NCI-H345 treated with DMSO at 0.1 percent for 48 hours (cell line): Measurements from ENCODE around the gene DOCK2.
"Not testable (repeated sequence)": the region's sequence is repeated elsewhere in the genome, so short reads cannot be mapped to it uniquely, and the experiment has no call there.

Experiments
- DNase-seq: peaks from one replicate; lab custom pipeline; 2025; ENCODE audit not compliant: unreplicated experiment; lab: John Stamatoyannopoulos, UW

DOCK2 gene

DNA sequence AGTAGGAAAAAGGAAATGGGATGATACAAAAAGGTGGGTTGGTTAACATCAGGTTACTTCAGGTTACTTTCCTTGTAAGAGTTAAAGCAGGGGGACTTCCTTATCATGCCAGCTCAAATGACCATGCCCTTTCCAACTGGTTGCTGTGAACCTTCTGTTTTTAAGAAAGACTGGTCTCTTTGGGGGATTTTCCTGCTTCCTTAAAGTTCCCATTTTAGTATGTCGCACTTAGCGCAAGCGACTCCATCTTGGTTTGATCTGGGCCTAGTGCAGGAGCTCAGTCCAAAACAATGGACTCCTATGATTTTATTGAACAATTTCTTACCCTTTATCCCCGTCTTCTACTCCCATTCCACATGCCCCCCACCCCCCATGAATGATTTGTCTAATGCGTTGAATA lies 173.4 kb downstream of the DOCK2 start:
- no peak for DNase-seq

DNA sequence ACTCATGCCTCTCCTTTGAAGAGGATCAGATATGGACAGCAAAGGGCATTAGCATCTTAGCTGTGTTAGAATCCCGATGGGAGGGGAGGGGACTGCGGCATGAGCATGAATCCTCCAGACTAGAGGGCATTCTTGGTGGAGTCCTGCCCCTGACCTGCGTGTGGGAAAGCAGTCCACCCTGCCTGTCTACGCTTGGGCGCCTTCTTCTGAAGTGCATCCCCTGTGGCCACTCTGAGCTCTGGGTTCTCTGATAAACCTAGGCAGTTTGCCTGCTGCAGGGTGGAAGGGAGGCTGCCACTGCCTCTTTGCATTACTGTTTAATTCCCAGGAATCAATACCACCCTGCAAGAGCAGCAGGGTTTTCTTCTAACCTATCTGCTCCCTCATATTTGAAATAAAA lies 173.9 kb downstream of the DOCK2 start:
- DNase-seq: no peak

DNA sequence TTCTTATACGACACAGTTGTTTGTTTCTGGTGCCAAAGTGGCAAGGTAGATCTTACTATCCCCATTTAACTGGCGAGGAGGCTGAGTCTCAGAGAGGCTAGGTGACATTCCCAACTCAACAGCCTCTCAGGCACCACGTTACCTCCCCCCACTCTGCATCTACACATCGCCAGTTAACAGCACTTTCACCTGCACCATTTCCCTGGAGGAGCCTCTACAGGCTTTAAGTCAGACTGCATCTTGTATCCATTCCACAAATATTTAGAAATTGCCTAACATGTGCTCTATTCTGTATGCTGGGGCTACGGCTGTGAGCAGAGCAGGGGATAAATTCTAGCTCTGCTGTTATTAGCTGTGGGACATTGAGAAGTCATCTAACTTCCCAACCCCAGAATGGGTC lies 174.6 kb downstream of the DOCK2 start:
- no peak for DNase-seq

DNA sequence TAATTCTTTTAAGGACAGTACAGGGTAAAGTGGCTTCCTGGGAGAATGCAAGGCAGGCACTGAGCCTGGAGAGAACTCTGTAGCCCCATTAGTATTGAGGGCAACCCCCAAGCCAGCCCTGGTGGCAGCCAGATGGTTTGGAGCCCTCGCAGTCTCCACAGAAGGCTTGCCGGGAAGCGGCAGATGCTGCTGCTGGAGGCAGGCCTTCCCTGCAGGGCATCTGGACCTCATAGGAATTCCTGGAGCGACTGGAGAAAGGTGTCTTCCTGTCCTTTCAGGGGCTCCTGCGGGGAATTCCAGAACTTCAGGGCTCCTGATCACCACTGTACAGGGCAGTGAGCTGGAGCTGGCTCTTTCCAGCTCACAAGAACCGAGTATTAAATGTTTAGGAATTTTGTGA lies 175.7 kb downstream of the DOCK2 start:
- DNase-seq: no peak

DNA sequence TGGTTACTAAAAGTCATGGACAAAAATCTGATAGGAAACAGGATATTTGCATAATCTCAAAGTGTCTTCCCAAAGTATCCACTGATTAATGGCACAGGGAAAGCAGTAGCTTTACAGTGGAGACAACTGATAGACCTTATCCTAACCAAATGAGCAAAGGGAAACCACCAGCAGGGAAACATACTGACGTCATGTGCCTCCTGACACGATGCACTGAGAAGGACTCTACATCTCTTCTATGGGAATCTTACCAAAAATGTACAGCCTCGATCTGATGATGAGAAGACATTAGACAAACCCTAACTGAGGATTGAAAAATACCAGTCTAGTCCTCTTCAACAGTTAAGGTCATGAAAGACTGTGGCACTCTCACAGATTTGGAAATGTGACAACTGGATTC lies 177.0 kb downstream of the DOCK2 start:
- no peak for DNase-seq

DNA sequence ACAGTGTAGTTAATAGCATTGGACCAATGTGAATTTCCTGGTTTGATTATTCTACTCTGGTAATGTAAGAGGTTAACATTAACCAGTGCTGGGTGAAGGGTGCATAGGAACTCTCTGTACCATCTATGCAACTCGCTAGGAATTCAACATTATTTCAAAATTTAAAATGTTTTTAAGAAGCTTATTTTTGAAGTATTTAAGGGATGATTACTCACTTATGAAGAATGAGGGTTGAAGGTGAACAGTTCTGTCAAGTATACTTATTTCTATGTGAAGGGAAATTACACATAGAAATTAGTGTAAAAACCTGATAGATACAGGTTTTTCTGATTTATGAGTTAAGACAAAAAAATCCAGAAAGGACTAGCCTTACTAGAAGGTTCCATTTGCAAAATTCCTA lies 177.4 kb downstream of the DOCK2 start:
- no peak for DNase-seq

DNA sequence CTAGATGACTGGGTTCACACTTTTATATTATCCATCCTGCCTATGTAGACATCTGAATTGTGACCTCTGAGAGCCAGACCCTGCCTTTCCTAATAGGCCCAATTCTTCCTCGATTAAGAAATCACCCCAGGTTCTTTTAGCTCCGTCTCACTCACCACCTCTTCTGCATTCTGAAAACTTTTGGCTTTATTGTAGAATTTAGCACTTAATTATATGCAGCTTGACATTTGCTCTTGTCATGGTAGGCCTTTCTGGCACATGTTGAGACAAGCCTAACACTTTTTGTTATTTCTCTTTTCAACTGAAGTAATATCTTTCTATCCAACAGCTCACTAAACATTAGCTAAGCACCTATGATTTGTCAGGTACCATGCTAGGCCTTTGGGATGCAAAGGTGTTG lies 180.0 kb downstream of the DOCK2 start:
- no peak for DNase-seq

DNA sequence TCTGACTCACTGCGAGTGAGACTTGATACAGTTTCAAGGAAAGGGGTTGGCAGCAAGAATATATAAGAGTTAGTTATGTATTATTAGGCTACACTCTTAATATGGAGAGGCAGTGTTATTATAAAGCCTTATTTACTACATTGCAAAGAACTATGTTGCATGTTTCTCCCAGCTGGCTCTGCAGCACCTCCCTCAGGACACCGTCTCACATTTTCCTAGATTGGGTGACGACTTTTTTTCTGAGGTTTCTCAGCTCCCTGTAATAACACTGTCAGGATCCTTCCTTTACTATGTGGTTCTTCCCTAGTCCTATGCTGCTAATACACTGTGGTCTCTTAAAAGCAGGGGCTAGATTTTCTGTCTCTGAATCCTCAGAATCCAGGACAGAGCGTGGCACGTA lies 189.5 kb downstream of the DOCK2 start:
- DNase-seq: no peak

DNA sequence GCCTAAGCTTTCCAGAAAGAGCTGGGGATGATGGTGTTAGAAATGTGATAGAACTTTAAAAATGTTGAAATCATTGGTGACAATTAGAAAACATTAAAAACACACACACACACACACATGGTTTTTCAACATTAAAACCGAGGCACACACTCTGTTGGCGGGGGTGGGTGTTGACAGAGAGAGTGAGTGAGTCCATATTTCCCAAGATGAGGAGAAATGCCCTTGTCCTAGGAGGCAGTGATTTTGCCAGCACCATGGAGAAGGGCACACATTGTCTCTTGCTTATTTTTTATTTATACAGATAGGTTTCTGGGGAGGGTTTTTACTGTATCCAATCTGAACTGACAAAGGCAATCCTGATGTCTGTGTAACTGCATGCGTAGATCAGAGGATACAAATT lies 190.7 kb downstream of the DOCK2 start:
- no peak for DNase-seq

DNA sequence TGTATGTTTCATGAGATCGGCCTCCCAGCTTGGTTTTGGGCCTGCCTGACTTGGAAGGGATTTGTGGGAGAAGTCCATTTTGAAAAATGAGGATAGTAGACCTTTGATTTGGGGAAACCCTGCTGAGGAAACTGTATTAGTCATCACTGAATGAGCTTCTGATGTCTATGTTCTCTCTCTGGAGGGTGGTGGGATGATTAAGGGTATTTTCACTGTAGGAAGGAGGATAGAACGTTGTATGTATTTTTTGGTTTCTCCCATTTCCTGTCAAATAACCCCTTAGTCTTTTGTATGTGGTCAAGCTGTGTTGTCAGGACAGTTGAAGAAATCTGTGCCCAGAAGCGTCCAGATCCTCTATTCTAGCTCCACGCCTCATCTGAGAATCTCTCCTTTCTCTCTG lies 191.3 kb downstream of the DOCK2 start:
- DNase-seq: no peak

DNA sequence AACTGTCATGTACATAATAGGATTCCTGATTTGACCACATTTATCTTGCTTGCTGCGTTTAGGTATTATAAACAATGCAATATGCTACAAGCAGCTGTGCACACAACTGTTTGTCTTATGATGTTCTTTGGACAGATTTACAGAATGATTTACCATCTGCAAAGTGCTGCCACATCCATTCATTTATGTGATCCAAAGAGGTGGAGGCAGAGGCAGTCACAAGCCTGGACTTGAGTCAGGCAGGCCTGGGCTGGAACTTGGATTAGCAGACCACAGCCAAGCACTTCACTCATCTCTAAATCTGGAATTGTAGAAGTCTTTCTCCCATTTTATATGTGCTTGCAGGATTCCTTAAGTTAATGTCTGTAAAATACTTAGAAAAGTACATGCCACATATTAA lies 194.3 kb downstream of the DOCK2 start:
- DNase-seq: peak; percentile 25

DNA sequence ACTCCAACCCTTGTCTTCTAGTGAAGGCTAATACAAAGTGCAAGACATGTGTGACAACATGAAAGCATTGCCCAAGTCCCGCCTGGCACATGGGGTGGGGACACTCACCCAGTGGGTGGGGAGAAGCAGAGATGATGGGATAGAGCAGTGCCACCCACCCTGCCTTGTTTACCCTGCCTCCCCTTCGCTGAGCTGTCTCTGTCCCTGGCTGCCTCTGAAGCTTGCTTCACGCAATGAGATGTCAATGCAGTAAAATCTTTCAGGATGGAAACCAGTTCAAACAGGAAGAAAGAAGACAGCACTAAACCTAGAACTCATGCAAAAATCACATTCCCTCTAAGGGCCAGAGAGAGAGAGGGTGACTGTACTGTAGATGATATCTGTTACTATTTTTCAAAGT lies 195.2 kb downstream of the DOCK2 start:
- no peak for DNase-seq

DNA sequence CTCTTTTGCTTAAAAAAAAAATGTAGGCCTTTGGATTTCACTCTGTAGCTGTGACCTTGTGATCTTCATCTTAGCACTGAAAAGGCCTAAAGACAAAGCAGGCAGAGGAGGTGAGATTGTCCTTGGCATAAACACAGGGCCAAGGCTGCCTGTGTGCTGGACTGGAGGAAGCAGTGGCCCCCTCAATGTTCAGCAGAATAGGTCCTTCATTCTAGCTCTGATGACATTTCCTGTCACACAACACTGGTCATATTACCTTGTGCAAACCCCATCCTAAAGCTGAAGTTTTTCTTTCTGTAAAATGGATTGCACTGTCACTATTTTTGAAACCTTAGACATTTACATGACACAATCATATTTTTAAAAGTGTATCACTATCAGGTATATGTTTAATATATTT lies 195.8 kb downstream of the DOCK2 start:
- no peak for DNase-seq

DNA sequence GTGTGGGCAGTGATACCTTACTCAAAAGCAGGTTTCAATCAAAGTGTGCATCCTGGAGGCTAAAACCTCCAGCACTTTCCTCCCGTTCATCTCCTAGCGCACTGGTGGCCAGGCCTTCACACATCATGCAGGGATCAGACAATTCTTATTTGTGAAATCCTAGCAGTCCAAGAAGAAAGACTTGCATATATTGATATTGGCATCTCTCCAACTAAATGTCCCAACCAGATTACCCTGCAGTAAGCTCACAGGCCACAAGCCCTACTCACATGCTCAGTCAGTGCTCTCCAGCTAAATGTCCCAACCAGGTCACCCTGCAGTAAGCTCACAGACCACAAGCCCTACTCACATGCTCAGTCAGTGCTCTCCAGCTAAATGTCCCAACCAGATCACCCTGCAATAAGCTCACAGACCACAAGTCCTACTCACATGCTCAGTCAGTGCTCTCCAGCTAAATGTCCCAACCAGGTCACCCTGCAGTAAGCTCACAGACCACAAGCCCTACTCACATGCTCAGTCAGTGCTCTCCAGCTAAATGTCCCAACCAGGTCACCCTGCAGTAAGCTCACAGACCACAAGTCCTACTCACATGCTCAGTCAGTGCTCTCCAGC lies 196.7 kb downstream of the DOCK2 start:
- not testable (repeated sequence) for DNase-seq

DNA sequence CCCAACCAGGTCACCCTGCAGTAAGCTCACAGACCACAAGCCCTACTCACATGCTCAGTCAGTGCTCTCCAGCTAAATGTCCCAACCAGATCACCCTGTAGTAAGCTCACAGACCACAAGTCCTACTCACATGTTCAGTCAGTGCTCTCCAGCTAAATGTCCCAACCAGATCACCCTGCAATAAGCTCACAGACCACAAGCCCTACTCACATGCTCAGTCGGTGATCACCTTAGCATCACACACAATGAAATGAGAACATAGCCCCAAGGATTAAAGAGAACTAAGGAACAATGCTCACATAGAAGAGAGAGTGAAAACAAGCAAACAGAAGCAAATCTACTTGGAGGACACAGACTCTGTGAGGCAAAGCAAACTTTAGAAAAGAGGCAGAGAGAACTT lies 197.5 kb downstream of the DOCK2 start:
- not testable (repeated sequence) for DNase-seq

DNA sequence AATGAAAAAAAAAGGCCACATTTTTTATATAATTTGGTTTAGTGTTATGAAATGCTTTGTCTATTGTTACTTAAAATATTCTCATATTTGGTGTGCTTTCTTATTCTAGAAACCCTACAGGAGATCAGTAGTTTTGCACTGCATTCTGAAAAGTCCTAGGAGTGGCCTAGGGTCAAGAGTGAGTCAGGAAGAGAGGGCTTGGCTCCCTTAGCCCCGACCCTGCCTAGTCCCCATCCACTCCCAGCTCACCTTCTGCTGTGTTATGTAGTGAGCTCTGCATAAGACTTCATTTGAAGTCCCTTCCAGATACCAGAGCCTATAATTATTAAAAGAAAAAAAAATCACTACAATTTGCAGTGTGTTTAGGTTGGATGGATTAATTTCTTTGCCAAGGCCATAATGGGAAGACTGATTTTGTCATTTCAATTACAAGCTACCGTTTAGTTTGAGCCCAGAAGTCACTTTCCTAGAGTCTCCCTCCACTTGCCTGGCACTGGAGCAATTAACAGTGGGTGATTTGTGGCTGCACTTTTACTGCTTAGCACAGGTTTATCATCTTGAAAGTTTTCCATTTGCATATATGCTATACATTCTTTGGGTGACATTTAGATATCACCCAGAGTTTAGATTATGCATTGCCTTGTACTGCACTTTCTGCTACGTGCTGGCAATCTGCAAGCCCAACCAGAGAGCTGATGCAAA lies 199.9 kb downstream of the DOCK2 start:
- DNase-seq: no peak

DNA sequence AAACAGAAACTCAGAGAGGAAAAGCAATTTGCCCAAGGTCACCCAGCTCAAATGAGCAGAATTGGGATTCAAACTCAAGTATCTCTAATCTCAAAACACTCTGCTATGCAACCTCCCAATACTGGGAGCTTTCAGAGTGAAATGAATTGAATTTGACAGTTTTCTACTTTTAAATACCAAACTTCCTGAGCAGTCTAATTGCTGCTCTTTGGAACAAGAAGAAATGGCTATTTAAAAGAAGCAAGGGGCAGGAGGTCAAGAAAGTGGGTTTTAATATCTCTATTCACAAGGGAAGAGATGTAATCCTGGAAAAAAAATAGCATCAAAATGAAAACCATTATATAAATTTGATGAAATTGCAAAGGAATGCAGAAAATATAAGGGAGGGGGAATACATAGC lies 200.6 kb downstream of the DOCK2 start:
- no peak for DNase-seq

DNA sequence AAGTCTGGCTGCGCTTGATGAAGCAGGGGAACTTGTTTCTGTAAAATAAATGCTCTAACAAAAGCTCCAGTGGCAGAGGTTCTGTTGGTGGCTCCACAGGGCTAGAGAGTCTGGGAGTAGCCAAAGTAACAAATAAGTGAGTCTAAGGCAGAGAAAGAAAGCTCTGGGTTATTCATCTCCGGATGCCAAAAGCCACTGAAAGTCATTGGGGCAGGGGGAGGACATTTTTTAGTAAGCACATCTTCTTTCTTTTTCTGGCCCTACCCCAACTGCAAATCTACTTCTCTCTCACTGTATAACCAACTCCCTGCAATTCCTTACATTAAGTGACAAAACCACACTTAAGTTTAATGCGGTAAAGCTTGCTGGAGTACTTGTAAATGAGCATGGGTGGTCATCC lies 201.6 kb downstream of the DOCK2 start:
- DNase-seq: no peak

DNA sequence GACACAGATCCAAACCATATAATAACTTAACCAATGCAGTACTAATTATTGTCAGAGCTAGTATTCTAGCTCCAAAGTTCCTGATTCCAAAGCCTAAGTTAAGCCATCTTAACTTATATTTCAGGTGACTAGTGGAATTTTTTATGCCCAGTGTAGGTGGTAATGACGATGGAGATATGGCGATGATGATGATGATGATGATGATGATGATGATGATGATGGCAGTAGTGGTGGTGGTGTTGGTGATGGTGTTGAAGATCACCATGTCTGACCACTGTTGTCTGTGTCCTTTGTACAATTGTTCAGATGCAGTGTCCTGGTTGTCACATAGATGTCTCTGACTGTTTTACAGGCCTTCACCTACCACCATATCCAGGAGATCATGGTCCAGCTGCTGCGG lies 203.3 kb downstream of the DOCK2 start:
- no peak for DNase-seq

DNA sequence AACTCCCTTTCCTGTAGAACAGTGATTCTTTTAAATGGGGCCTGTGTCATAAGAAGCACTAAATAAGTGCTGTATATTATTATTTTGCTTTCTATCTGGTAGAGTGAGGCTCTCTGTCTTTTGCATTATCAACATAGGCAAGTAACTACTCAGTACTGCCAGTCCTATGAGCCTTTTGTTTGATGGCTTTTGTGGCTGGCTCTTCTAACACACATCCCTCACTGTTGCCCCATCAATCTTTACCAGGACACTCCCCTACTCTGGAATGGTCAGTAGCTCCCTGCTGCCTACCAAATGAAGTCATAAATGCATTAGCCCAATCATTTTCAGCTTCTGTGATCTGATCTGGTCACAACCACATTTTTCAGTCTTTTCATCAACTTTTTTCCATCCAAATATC lies 205.6 kb downstream of the DOCK2 start:
- no peak for DNase-seq

DNA sequence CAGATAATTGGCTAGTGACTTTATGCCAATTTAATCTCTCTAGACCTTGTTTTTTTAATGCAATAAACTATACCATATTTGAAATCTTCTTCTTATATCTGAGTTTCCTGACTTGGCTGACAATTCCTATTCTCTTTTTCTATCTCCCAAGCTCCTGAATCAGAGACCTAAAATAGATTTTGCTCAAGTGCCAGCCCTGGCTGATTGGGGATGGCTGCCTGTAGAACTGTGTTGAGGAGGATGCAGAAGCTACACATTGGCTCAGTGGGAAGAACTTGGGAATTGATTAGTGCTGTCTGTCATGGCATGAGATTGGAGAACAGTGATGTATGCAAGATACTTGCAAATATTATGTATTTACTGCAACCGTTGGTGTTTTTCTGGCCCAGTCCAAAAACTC lies 210.4 kb downstream of the DOCK2 start:
- no peak for DNase-seq

DNA sequence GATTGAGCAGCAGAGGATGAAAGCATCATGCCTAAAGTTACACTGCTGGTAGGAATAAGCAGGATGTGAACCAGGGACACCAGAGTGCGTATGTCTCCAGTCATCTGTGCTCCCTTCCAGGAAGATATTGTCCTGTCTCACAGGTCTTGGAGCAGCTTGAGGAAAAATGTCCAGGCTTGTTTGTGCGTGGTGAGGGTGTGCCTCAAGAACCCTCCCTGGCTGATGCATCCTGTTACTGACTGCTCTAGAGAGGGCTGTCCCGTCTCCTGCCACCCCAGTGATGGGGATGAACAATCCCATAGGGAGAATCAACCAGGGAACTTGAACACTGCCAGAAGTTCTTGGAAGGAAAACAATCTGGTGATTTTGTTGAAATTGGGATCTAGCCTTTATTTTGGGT lies 211.2 kb downstream of the DOCK2 start:
- DNase-seq: no peak

DNA sequence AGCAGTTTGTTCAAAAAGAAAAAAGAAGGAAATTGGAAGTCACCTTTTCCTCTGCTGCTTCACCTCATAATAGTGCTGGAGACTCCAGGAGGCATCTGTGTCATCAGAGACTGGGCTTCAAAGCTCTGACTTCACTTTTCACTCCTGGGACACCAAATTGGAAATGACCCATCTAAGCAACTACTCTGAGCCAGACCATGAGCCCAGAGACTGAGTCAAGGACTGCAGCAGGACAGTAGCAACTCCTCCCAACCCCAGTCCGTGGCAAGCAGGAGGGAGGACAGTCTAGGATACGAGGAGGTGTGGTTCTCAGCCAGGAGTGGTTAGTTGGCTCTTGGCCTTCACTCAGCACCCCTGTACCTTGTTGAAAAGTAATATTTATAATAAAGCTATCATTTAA lies 211.7 kb downstream of the DOCK2 start:
- no peak for DNase-seq
